HL-60 (cell line): ENCODE results near the gene IL18BP.

Source experiments
- DNase-seq, 2 experiments: peaks; one replicate each; pipeline ENCODE4 v3.0.0-alpha.2; 2010 to 2020; ENCODE audit warnings: low read depth in 1 of 2, low spot score in 1 of 2
- H3K27ac ChIP-seq: fragments of 250-450 bp; sonication (Bioruptor Pico); replicated peaks from 2 replicates; pipeline ENCODE4 v1.5.1; 2020; ENCODE audit warnings: mild to moderate bottlenecking, moderate library complexity
- H3K27me3 ChIP-seq: fragments of 250-450 bp; sonication (Bioruptor Pico); 2 replicates; pipeline ENCODE4 v1.5.1; 2021; ENCODE audit warnings: mild to moderate bottlenecking, moderate library complexity; ENCODE audit not compliant: insufficient read depth, poor library complexity, severe bottlenecking
- H3K4me3 ChIP-seq: replicated peaks from 2 replicates; pipeline ENCODE4 v1.5.1; 2011; ENCODE audit warnings: mild to moderate bottlenecking, control low read depth, low read length; ENCODE audit not compliant: insufficient read depth
- GABPA ChIP-seq: IDR thresholded peaks from 2 replicates; pipeline ENCODE4 v1.6.1; 2012; ENCODE audit warnings: low read depth
- POLR2AphosphoS5 ChIP-seq: IDR thresholded peaks from 2 replicates; pipeline ENCODE4 v1.6.1; 2012; ENCODE audit warnings: low read depth
- REST ChIP-seq: IDR thresholded peaks from 2 replicates; pipeline ENCODE4 v1.6.1; 2012; ENCODE audit warnings: low read depth; ENCODE audit not compliant: insufficient replicate concordance
- SPI1 ChIP-seq: IDR thresholded peaks from 2 replicates; pipeline ENCODE4 v1.6.1; 2012; ENCODE audit warnings: low read depth, mild to moderate bottlenecking, borderline replicate concordance
- TF ChIP-seq, protein P1 (sequence below): IDR thresholded peaks from one replicate; pipeline ENCODE4 v1.5.1; 2011; ENCODE audit warnings: low read length, control low read depth, inconsistent platforms; ENCODE audit not compliant: insufficient read depth

Gene IL18BP

DNA sequence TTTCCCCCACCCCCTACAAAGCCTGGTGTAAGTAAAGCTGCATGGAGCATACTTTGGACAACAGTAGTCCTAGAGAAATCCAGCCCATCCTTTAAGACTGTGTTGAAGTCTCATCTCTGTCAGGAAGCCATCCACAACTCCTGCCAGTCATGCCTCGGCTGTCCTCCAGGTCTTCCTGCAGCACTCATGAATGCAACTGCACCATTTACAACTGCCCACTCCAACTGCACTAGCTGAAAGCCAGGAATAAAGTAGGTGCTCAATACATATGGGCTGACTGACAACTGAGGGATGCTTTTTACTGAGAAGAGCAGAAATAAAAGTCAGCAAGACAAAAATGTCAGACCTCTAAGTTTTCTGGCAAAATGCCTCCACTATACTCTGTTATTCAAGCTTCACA lies 27.4 kb downstream of the IL18BP start:
- no peaks in the 10 kb centered on the region for H3K27me3 ChIP-seq
- TF ChIP-seq GABPA (no peak), POLR2AphosphoS5 (no peak), REST (no peak), SPI1 (no peak)
- TF ChIP-seq, protein P1, sequence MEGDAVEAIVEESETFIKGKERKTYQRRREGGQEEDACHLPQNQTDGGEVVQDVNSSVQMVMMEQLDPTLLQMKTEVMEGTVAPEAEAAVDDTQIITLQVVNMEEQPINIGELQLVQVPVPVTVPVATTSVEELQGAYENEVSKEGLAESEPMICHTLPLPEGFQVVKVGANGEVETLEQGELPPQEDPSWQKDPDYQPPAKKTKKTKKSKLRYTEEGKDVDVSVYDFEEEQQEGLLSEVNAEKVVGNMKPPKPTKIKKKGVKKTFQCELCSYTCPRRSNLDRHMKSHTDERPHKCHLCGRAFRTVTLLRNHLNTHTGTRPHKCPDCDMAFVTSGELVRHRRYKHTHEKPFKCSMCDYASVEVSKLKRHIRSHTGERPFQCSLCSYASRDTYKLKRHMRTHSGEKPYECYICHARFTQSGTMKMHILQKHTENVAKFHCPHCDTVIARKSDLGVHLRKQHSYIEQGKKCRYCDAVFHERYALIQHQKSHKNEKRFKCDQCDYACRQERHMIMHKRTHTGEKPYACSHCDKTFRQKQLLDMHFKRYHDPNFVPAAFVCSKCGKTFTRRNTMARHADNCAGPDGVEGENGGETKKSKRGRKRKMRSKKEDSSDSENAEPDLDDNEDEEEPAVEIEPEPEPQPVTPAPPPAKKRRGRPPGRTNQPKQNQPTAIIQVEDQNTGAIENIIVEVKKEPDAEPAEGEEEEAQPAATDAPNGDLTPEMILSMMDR, result no peak
- no peak overlapping the region for H3K4me3 ChIP-seq
- no peak for DNase-seq
- no peak overlapping the region for H3K27ac ChIP-seq

GRCh38 chr11:72030472-72031045 lies 31.9 kb downstream of the IL18BP start:
- TF ChIP-seq, protein P1, result no peak
- TF ChIP-seq POLR2AphosphoS5 (no peak), SPI1 (no peak), REST (no peak), GABPA (no peak)
- DNase-seq, result no peak
- Histone ChIP-seq H3K27me3 (no peaks in the 10 kb centered on the region), H3K27ac (no peak overlapping the region), H3K4me3 (no peak overlapping the region)

GRCh38 chr11:72036687-72037086 lies 38.0 kb downstream of the IL18BP start:
- H3K27ac ChIP-seq, result no peak overlapping the region
- no peak for DNase-seq
- no peaks in the 10 kb centered on the region for H3K27me3 ChIP-seq
- no peak overlapping the region for H3K4me3 ChIP-seq
- no peak for TF ChIP-seq REST
- TF ChIP-seq POLR2AphosphoS5, result no peak
- TF ChIP-seq, protein P1, result no peak
- TF ChIP-seq SPI1, result no peak
- TF ChIP-seq GABPA, result no peak
